CD14-positive monocyte (primary cell): ENCODE results near the gene SSPN. TPM values are rescaled to one million over a fixed set of nuclear protein-coding genes. Genes with fewer than 3 reads are reported as not detected.
A peak's percentile ranks its signal among the peaks of the same experiment; 100 is the strongest.

ENCODE experiments used
- DNase-seq, 3 donors: peaks; one replicate each; pipeline ENCODE4 v3.0.0-alpha.2; 2011 to 2022
- H2AFZ ChIP-seq: 2 replicates; pipeline ENCODE4 v1.6.0; 2012; ENCODE audit warnings: mild to moderate bottlenecking, low read depth, low read length, inconsistent platforms; ENCODE audit not compliant: insufficient read depth, poor library complexity, severe bottlenecking
- H3K27ac ChIP-seq, 2 donors: 1 replicate in 1 of 2; 2 replicates in 1 of 2; pipeline ENCODE4 v1.5.1; 2012 to 2013; ENCODE audit warnings: low read length in 2 of 2, control low read depth in 1 of 2, inconsistent platforms in 1 of 2, low read depth in 1 of 2, mild to moderate bottlenecking in 1 of 2
- H3K27me3 ChIP-seq, 2 donors: one replicate each; pipeline versions ENCODE4 v1.6.0 to v1.6.1; 2011 to 2013; ENCODE audit warnings: low read length in 2 of 2; ENCODE audit not compliant: control insufficient read depth in 2 of 2, insufficient read depth in 2 of 2
- H3K36me3 ChIP-seq, 2 donors: replicated peaks in 1 of 2; 1 replicate in 1 of 2; 2 replicates in 1 of 2; pipeline versions ENCODE4 v1.5.1 to v1.6.1; 2012 to 2013; ENCODE audit warnings: low read length in 2 of 2, control low read depth in 1 of 2, inconsistent platforms in 1 of 2, mild to moderate bottlenecking in 1 of 2; ENCODE audit not compliant: insufficient read depth in 2 of 2, control insufficient read depth in 1 of 2
- H3K4me1 ChIP-seq, 2 donors: 1 replicate in 1 of 2; 2 replicates in 1 of 2; pipeline versions ENCODE4 v1.5.1 to v1.6.1; 2012 to 2013; ENCODE audit warnings: low read length in 2 of 2, control low read depth in 1 of 2, inconsistent platforms in 1 of 2, mild to moderate bottlenecking in 1 of 2, moderate library complexity in 1 of 2; ENCODE audit not compliant: insufficient read depth in 2 of 2, control insufficient read depth in 1 of 2
- H3K4me2 ChIP-seq: replicated peaks from 2 replicates; pipeline ENCODE3; 2012; ENCODE audit warnings: low read length, moderate library complexity, mild to moderate bottlenecking; ENCODE audit not compliant: poor library complexity, severe bottlenecking; ENCODE audit errors: extremely low read depth
- H3K4me3 ChIP-seq, 3 experiments: fragments of 200-600 bp in 1 of 3; sonication (generic) in 1 of 3; replicated peaks in 1 of 3; 1 replicate in 2 of 3; 2 replicates in 1 of 3; pipeline ENCODE4 v1.5.1; 2011 to 2013; ENCODE audit warnings: low read length in 3 of 3, mild to moderate bottlenecking in 3 of 3, control low read depth in 2 of 3, low read depth in 2 of 3, inconsistent platforms in 1 of 3, moderate library complexity in 1 of 3
- H3K79me2 ChIP-seq: 2 replicates; pipeline ENCODE4 v1.6.0; 2012; ENCODE audit warnings: mild to moderate bottlenecking, control low read depth, inconsistent platforms, low read length, moderate library complexity; ENCODE audit not compliant: insufficient read depth
- H3K9ac ChIP-seq: 2 replicates; pipeline ENCODE4 v1.6.0; 2017; ENCODE audit warnings: low read length, mild to moderate bottlenecking; ENCODE audit not compliant: insufficient read depth, poor library complexity, severe bottlenecking
- H3K9me3 ChIP-seq, 2 donors: replicated peaks in 1 of 2; 1 replicate in 1 of 2; 2 replicates in 1 of 2; pipeline versions ENCODE4 v1.5.1 to v1.6.1; 2012 to 2013; ENCODE audit warnings: low read length in 2 of 2, control low read depth in 1 of 2; ENCODE audit not compliant: control insufficient read depth in 1 of 2, insufficient read depth in 1 of 2
- H4K20me1 ChIP-seq: 2 replicates; pipeline ENCODE4 v1.6.0; 2012; ENCODE audit warnings: mild to moderate bottlenecking, low read length, control low read depth, moderate library complexity; ENCODE audit not compliant: insufficient read depth
- H3K27ac Mint-ChIP-seq, 7 donors: one replicate each; pipeline ENCODE4 v1.8.0; 2020; ENCODE audit warnings: mild to moderate bottlenecking in 7 of 7, mixed read lengths in 7 of 7, moderate library complexity in 6 of 7, inconsistent platforms in 2 of 7
- H3K27me3 Mint-ChIP-seq, 3 donors: one replicate each; pipeline ENCODE4 v1.8.0; 2021 to 2022; ENCODE audit warnings: low read depth in 3 of 3, mild to moderate bottlenecking in 3 of 3, mixed read lengths in 3 of 3, moderate library complexity in 3 of 3, inconsistent platforms in 1 of 3
- H3K36me3 Mint-ChIP-seq, 2 donors: one replicate each; pipeline ENCODE4 v1.8.0; 2020; ENCODE audit warnings: mixed read lengths in 2 of 2, inconsistent platforms in 1 of 2, mild to moderate bottlenecking in 1 of 2
- H3K4me1 Mint-ChIP-seq: one replicate; pipeline ENCODE4 v1.8.0; 2020; ENCODE audit warnings: mild to moderate bottlenecking, mixed read lengths
- H3K4me3 Mint-ChIP-seq, 2 donors: one replicate each; pipeline ENCODE4 v1.8.0; 2020; ENCODE audit warnings: mild to moderate bottlenecking in 2 of 2, mixed read lengths in 2 of 2, moderate library complexity in 1 of 2
- H3K9me3 Mint-ChIP-seq, 7 donors: one replicate each; pipeline ENCODE4 v1.8.0; 2020 to 2022; ENCODE audit warnings: mixed read lengths in 7 of 7, mild to moderate bottlenecking in 6 of 7, moderate library complexity in 6 of 7, inconsistent platforms in 2 of 7
- CTCF ChIP-seq: fragments of 200-600 bp; IDR thresholded peaks from one replicate; pipeline ENCODE4 v1.8.0; 2022; ENCODE audit warnings: antibody characterized with exemption, mild to moderate bottlenecking
- WGBS: methylation state at CpG from one replicate; pipeline ENCODE4 v1.1.5; 2013; ENCODE audit warnings: missing lambda C conversion rate; ENCODE audit not compliant: insufficient coverage; 5-methylcytosine and 5-hydroxymethylcytosine counted together
- intact Hi-C, 2 donors: fragments of 100-400 bp; cut with micrococcal nuclease; formaldehyde crosslinking; loops; one replicate each; pipeline versions ENCODE4 v1.15.0 to v1.15.1; 2023
- polyA plus RNA-seq, 3 donors: library from polyadenylated mRNA; depleted of rRNA in 1 of 3; unstranded in 2 of 3; stranded (reverse) in 1 of 3; fragments of 300-500 nt in 2 of 3; fragments of >200 nt in 1 of 3; fragmentation: Illumina TruSeq in 2 of 3; gene quantifications; 1 replicate in 2 of 3; 2 replicates in 1 of 3; pipeline ENCODE4 v1.2.3, GENCODE V29; 2012 to 2021

The SSPN gene
- polyA plus RNA-seq, 3 donors = 0.15 TPM; not detected in 2

- Histone ChIP-seq H3K4me2 (no peak overlapping the region), H3K9ac (no peak overlapping the region), H3K27me3 (no peaks in the 10 kb centered on the region), H3K4me1 (peaks cover 13 to 16% of the 10 kb centered on the region in 2 donors), H3K9me3 (no peaks in the 10 kb centered on the region), H3K4me3 (no peak overlapping the region), H3K79me2 (no peaks in the 10 kb centered on the region), H3K27ac (no peak overlapping the region), H2AFZ (no peak overlapping the region), H4K20me1 (no peaks in the 10 kb centered on the region), H3K36me3 (no peaks in the 10 kb centered on the region)
- WGBS = 100% methylated on average over 1 of the region's 1 CpG
- Mint-ChIP-seq H3K4me3 (no peak overlapping the region), H3K36me3 (no peaks in the 10 kb centered on the region), H3K27ac (no peak overlapping the region), H3K27me3 (peaks cover 0 to 4% (median 1%) of the 10 kb centered on the region in 3 donors), H3K4me1 (peaks cover 26% of the 10 kb centered on the region), H3K9me3 (peaks cover 0 to 6% (median 2%) of the 10 kb centered on the region in 7 donors)
- no peak for TF ChIP-seq CTCF
- no peak for DNase-seq
- intact Hi-C loops = no loop called here
Observed at GRCh38 chr12:26283046-26283445, 87.7 kb downstream of the SSPN start.

GRCh38 chr12:26283617-26284016, 88.2 kb downstream of the SSPN start:
- no peak for TF ChIP-seq CTCF
- no peak overlapping the region for H3K4me3 Mint-ChIP-seq
- Histone ChIP-seq H3K9ac (no peak overlapping the region), H3K4me3 (no peak overlapping the region), H3K36me3 (no peaks in the 10 kb centered on the region), H3K27me3 (no peaks in the 10 kb centered on the region), H3K9me3 (no peaks in the 10 kb centered on the region), H4K20me1 (no peaks in the 10 kb centered on the region), H3K4me1 (peaks cover 9 to 10% of the 10 kb centered on the region in 2 donors), H2AFZ (no peak overlapping the region), H3K79me2 (no peaks in the 10 kb centered on the region), H3K4me2 (no peak overlapping the region), H3K27ac (no peak overlapping the region)
- H3K4me1 Mint-ChIP-seq = peaks cover 26% of the 10 kb centered on the region
- intact Hi-C loops = no loop called here
- peaks cover 0 to 6% (median 2%) of the 10 kb centered on the region in 7 donors for H3K9me3 Mint-ChIP-seq
- WGBS = 88% methylated on average over 1 of the region's 2 CpGs
- peaks cover 0 to 4% (median 1%) of the 10 kb centered on the region in 3 donors for H3K27me3 Mint-ChIP-seq
- no peak for DNase-seq
- no peaks in the 10 kb centered on the region for H3K36me3 Mint-ChIP-seq
- peak overlapping the region in 1 of 7 donors; percentile 38 for H3K27ac Mint-ChIP-seq
